Bronchial epithelial cell (primary cell): Measurements from ENCODE around the gene CMTM3. TPM values are rescaled to one million over a fixed set of nuclear protein-coding genes. Genes with fewer than 3 reads are reported as not detected.

Experiments
- DNase-seq: peaks from one replicate; pipeline ENCODE4 v3.0.0-alpha.2; 2010; ENCODE audit warnings: low read depth
- FAIRE-seq: peaks from 2 replicates; lab custom pipeline; 2011; peaks lifted over from hg19 to GRCh38; lab: Jason Lieb, UNC
- H3K27me3 ChIP-seq: 2 replicates; pipeline ENCODE4 v1.5.1; 2011; ENCODE audit warnings: low read length; ENCODE audit not compliant: control insufficient read depth, insufficient read depth
- H3K36me3 ChIP-seq: 2 replicates; pipeline ENCODE4 v1.5.1; 2011; ENCODE audit warnings: low read length; ENCODE audit not compliant: control insufficient read depth, insufficient read depth
- H3K4me3 ChIP-seq: 2 replicates; pipeline ENCODE4 v1.5.1; 2011; ENCODE audit warnings: mild to moderate bottlenecking, low read depth, low read length, control low read depth
- total RNA-seq: library from RNA; depleted of rRNA; stranded (reverse); fragments of >200 nt; gene quantifications from 2 replicates; pipeline ENCODE4 v1.2.1, GENCODE V29; 2014
- TF ChIP-seq, protein P1 (sequence below): IDR thresholded peaks from 2 replicates; pipeline ENCODE4 v1.5.1; 2011; ENCODE audit warnings: mild to moderate bottlenecking, moderate library complexity, low read length, control low read depth, inconsistent platforms; ENCODE audit not compliant: insufficient read depth, severe bottlenecking

Gene CMTM3
- total RNA-seq, 1 donor from 2014 or later, result 1.1 TPM

- Histone ChIP-seq H3K27me3 (no peaks in the 10 kb centered on the region), H3K4me3 (no peak overlapping the region), H3K36me3 (no peaks in the 10 kb centered on the region)
- TF ChIP-seq, protein P1, sequence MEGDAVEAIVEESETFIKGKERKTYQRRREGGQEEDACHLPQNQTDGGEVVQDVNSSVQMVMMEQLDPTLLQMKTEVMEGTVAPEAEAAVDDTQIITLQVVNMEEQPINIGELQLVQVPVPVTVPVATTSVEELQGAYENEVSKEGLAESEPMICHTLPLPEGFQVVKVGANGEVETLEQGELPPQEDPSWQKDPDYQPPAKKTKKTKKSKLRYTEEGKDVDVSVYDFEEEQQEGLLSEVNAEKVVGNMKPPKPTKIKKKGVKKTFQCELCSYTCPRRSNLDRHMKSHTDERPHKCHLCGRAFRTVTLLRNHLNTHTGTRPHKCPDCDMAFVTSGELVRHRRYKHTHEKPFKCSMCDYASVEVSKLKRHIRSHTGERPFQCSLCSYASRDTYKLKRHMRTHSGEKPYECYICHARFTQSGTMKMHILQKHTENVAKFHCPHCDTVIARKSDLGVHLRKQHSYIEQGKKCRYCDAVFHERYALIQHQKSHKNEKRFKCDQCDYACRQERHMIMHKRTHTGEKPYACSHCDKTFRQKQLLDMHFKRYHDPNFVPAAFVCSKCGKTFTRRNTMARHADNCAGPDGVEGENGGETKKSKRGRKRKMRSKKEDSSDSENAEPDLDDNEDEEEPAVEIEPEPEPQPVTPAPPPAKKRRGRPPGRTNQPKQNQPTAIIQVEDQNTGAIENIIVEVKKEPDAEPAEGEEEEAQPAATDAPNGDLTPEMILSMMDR, result no peak
- FAIRE-seq (no peak), DNase-seq (no peak)
Measured at GRCh38 chr16:66596986-66597848, 7.3 kb upstream of the CMTM3 start.

- Histone ChIP-seq H3K36me3 (no peaks in the 10 kb centered on the region), H3K27me3 (no peaks in the 10 kb centered on the region), H3K4me3 (no peak overlapping the region)
- FAIRE-seq (no peak), DNase-seq (no peak)
- TF ChIP-seq, protein P1, result no peak
Measured at GRCh38 chr16:66598111-66598510, 6.4 kb upstream of the CMTM3 start.

DNA sequence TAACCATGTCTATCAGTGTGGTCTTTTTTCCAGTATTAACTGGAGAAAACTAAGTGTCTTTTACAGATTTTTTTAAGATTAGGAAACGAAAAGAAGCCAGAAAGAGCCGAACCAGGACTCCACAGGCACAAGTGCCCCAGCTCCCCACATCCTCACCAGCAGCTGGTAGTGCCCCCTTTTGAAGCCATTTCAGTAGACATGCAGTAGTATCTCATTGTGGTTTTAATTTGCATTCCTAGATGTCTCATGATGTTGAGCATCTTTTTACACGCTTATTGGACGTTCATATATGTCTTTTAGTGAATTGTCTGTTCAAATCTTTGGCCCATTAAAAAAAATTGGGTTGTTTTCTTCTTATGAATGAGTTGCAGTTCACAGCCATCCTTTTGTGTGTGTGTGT is 4.8 kb upstream of the CMTM3 start:
- DNase-seq (no peak), FAIRE-seq (no peak)
- Histone ChIP-seq H3K27me3 (no peaks in the 10 kb centered on the region), H3K4me3 (no peak overlapping the region), H3K36me3 (no peaks in the 10 kb centered on the region)
- TF ChIP-seq, protein P1, result no peak

- H3K27me3 ChIP-seq, result no peaks in the 10 kb centered on the region
- H3K36me3 ChIP-seq, result no peaks in the 10 kb centered on the region
- no peak for FAIRE-seq
- no peak overlapping the region for H3K4me3 ChIP-seq
- TF ChIP-seq, protein P1, result no peak
- DNase-seq, result no peak
Measured at GRCh38 chr16:66600477-66600876, 4.0 kb upstream of the CMTM3 start.

GRCh38 chr16:66601471-66601870 is 3.0 kb upstream of the CMTM3 start:
- H3K4me3 ChIP-seq, result no peak overlapping the region

More at GRCh38 chr16:66601471-66601870, 3.0 kb upstream of the CMTM3 start:
- DNase-seq (no peak), FAIRE-seq (no peak)
- TF ChIP-seq, protein P1, result no peak
- Histone ChIP-seq H3K36me3 (no peaks in the 10 kb centered on the region), H3K27me3 (no peaks in the 10 kb centered on the region)
